Thymus (tissue), 11 donors: ENCODE results near the gene PLCG2. TPM values are rescaled to one million over a fixed set of nuclear protein-coding genes. Genes with fewer than 3 reads are reported as not detected.
"Not testable (repeated sequence)": the region's sequence is repeated elsewhere in the genome, so short reads cannot be mapped to it uniquely, and the experiment has no call there.

ENCODE experiments used
- DNase-seq, 9 donors: peaks; one replicate each; pipeline ENCODE4 v3.0.0-alpha.2; 2013; ENCODE audit warnings: low spot score in 9 of 9, low read depth in 6 of 9, missing footprints in 1 of 9
- H3K27ac ChIP-seq, 2 donors: one replicate each; pipeline ENCODE4 v1.5.1; 2013; ENCODE audit warnings: control low read depth in 1 of 2, low read depth in 1 of 2, low read length in 1 of 2, mild to moderate bottlenecking in 1 of 2, moderate library complexity in 1 of 2
- H3K27me3 ChIP-seq, 2 donors: one replicate each; pipeline ENCODE4 v1.5.1; 2013; ENCODE audit warnings: low read length in 1 of 2; ENCODE audit not compliant: control insufficient read depth in 2 of 2, insufficient read depth in 1 of 2
- H3K36me3 ChIP-seq, 2 donors: one replicate each; pipeline ENCODE4 v1.5.1; 2013; ENCODE audit warnings: low read length in 1 of 2, mild to moderate bottlenecking in 1 of 2, moderate library complexity in 1 of 2; ENCODE audit not compliant: control insufficient read depth in 2 of 2, insufficient read depth in 2 of 2
- H3K4me1 ChIP-seq, 2 donors: one replicate each; pipeline ENCODE4 v1.5.1; 2013; ENCODE audit warnings: low read length in 2 of 2; ENCODE audit not compliant: control insufficient read depth in 2 of 2, insufficient read depth in 2 of 2
- H3K4me3 ChIP-seq, 2 donors: one replicate each; pipeline ENCODE4 v1.5.1; 2013; ENCODE audit warnings: low read length in 2 of 2, control low read depth in 1 of 2, mild to moderate bottlenecking in 1 of 2
- H3K9me3 ChIP-seq, 2 donors: one replicate each; pipeline ENCODE4 v1.5.1; 2013; ENCODE audit warnings: low read length in 1 of 2, mild to moderate bottlenecking in 1 of 2; ENCODE audit not compliant: control insufficient read depth in 2 of 2, insufficient read depth in 1 of 2
- WGBS: extraction: QIAGEN DNeasy Blood & Tissue Kit; methylation state at CpG from one replicate; pipeline ENCODE4 v1.1.7; 2013; 5-methylcytosine and 5-hydroxymethylcytosine counted together
- polyA plus RNA-seq: library from polyadenylated mRNA; stranded (reverse); fragments of 200-250 nt; gene quantifications from one replicate; pipeline ENCODE4 v1.2.3, GENCODE V29; 2013
- total RNA-seq: library from RNA; stranded (reverse); fragments of 120-200 nt; gene quantifications from one replicate; pipeline ENCODE4 v1.2.4, GENCODE V29; 2013
- donor health status: healthy.

The PLCG2 gene
- total and polyA plus RNA-seq, 2 donors = 10.1 to 14.2 TPM

GRCh38 chr16:81869326-81869725 is 90.2 kb downstream of the PLCG2 start:
- H3K4me1 ChIP-seq = no peaks in the 10 kb centered on the region
- H3K9me3 ChIP-seq = no peaks in the 10 kb centered on the region
- no peak overlapping the region for H3K4me3 ChIP-seq
- H3K27ac ChIP-seq = no peak overlapping the region
- 87% methylated on average over 5 of the region's 5 CpGs for WGBS
- H3K36me3 ChIP-seq = no peaks in the 10 kb centered on the region
- H3K27me3 ChIP-seq = no peaks in the 10 kb centered on the region
- DNase-seq = no peak

- DNase-seq = no peak
- Histone ChIP-seq H3K27ac (no peak overlapping the region), H3K4me3 (no peak overlapping the region), H3K36me3 (no peaks in the 10 kb centered on the region), H3K27me3 (no peaks in the 10 kb centered on the region), H3K9me3 (no peaks in the 10 kb centered on the region), H3K4me1 (no peaks in the 10 kb centered on the region)
- 73% methylated on average over 4 of the region's 4 CpGs for WGBS
Observed at GRCh38 chr16:81873206-81873605, 94.1 kb downstream of the PLCG2 start.

- Histone ChIP-seq H3K27ac (no peak overlapping the region), H3K27me3 (no peaks in the 10 kb centered on the region), H3K4me3 (no peak overlapping the region), H3K9me3 (no peaks in the 10 kb centered on the region), H3K36me3 (no peaks in the 10 kb centered on the region), H3K4me1 (no peaks in the 10 kb centered on the region)
- DNase-seq = peak in 7 of 9 donors; percentile 30 to 74 (median 50)
- 38% methylated on average over 6 of the region's 6 CpGs for WGBS
Observed at GRCh38 chr16:81873843-81874752, 95.0 kb downstream of the PLCG2 start.

GRCh38 chr16:81875461-81875860 is 96.4 kb downstream of the PLCG2 start:
- Histone ChIP-seq H3K36me3 (no peaks in the 10 kb centered on the region), H3K9me3 (no peaks in the 10 kb centered on the region), H3K4me1 (no peaks in the 10 kb centered on the region), H3K4me3 (no peak overlapping the region), H3K27ac (no peak overlapping the region), H3K27me3 (no peaks in the 10 kb centered on the region)
- WGBS = 79% methylated on average over 5 of the region's 5 CpGs
- no peak for DNase-seq

DNA sequence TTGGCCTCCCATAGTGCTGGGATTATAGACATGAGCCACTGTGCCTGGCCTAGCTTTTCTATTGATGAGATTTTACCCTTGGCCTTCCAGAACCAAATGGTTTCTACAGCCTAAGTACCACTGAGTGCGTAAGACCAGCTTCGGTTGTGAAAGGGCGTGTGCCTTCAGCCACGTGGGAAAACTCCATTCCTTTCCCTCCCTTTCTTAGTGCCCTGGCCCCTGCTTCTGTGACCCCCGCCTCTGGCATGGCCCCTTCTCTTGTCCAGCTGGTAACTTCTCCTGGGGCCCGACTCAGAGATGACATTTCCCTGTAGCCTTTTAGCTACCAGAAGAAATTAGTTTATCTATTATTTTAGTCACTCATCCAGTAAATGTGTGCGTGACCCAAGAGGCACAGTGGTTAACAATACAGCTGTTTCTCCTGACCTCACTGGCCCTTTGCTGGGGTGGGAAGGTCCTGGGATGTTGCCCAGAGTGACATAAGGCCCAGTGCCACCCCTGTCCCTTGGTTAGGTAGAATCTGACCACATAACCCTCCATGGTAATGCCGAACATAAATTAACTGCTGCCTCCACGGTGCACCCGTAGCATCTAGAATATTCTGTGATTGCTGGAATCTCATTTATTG is 97.3 kb downstream of the PLCG2 start:
- H3K4me3 ChIP-seq = no peak overlapping the region
- H3K36me3 ChIP-seq = no peaks in the 10 kb centered on the region
- 95% methylated on average over 10 of the region's 10 CpGs for whole genome bisulfite sequencing
- DNase-seq = no peak
- H3K9me3 ChIP-seq = no peaks in the 10 kb centered on the region
- H3K27me3 ChIP-seq = no peaks in the 10 kb centered on the region
- no peak overlapping the region for H3K27ac ChIP-seq
- no peaks in the 10 kb centered on the region for H3K4me1 ChIP-seq

DNA sequence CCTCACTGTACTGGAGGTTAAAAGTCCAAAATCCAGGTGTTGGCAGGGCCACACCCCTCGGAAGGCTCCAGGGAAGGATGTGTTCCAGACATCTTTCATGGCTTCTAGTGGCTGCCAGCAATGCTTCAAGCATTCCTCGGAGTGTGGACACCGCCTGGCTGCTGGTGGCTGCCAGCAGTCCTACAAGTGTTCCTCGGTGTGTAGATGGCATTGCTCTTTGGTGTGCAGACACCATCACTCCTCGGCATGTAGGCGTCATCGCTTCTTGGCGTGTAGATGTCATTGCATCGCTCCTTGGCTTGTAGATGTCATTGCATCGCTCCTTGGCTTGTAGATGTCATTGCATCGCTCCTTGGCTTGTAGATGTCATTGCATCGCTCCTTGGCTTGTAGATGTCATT is 98.4 kb downstream of the PLCG2 start:
- not testable (repeated sequence) for H3K27me3 ChIP-seq, H3K4me3 ChIP-seq, H3K27ac ChIP-seq, H3K36me3 ChIP-seq, H3K9me3 ChIP-seq, H3K4me1 ChIP-seq, DNase-seq
- 98% methylated on average over 12 of the region's 12 CpGs for WGBS

GRCh38 chr16:81878529-81878928 is 99.4 kb downstream of the PLCG2 start:
- 97% methylated on average over 10 of the region's 10 CpGs for WGBS
- no peak for DNase-seq
- no peaks in the 10 kb centered on the region for H3K36me3 ChIP-seq

GRCh38 chr16:81879625-81880024 is 100.5 kb downstream of the PLCG2 start:
- WGBS = 93% methylated on average over 7 of the region's 7 CpGs
- no peaks in the 10 kb centered on the region for H3K9me3 ChIP-seq
- H3K27ac ChIP-seq = no peak overlapping the region
- DNase-seq = no peak
- H3K4me1 ChIP-seq = no peaks in the 10 kb centered on the region
- H3K36me3 ChIP-seq = no peaks in the 10 kb centered on the region
- H3K4me3 ChIP-seq = no peak overlapping the region
- H3K27me3 ChIP-seq = no peaks in the 10 kb centered on the region

More at GRCh38 chr16:81878529-81878928, 99.4 kb downstream of the PLCG2 start:
- H3K4me3 ChIP-seq = no peak overlapping the region
- no peaks in the 10 kb centered on the region for H3K9me3 ChIP-seq
- no peaks in the 10 kb centered on the region for H3K27me3 ChIP-seq
- H3K27ac ChIP-seq = no peak overlapping the region
- no peaks in the 10 kb centered on the region for H3K4me1 ChIP-seq

- no peak overlapping the region for H3K27ac ChIP-seq
- no peaks in the 10 kb centered on the region for H3K4me1 ChIP-seq
- 97% methylated on average over 13 of the region's 13 CpGs for WGBS
- H3K36me3 ChIP-seq = no peaks in the 10 kb centered on the region
- no peaks in the 10 kb centered on the region for H3K27me3 ChIP-seq
- no peak for DNase-seq
- H3K4me3 ChIP-seq = no peak overlapping the region
- no peaks in the 10 kb centered on the region for H3K9me3 ChIP-seq
Observed at GRCh38 chr16:81880816-81881215, 101.7 kb downstream of the PLCG2 start.
